Measurements from ENCODE around the gene EFNA2.
"Not testable (repeated sequence)": the region's sequence is repeated elsewhere in the genome, so short reads cannot be mapped to it uniquely, and the experiment has no call there.

Gene EFNA2

DNA sequence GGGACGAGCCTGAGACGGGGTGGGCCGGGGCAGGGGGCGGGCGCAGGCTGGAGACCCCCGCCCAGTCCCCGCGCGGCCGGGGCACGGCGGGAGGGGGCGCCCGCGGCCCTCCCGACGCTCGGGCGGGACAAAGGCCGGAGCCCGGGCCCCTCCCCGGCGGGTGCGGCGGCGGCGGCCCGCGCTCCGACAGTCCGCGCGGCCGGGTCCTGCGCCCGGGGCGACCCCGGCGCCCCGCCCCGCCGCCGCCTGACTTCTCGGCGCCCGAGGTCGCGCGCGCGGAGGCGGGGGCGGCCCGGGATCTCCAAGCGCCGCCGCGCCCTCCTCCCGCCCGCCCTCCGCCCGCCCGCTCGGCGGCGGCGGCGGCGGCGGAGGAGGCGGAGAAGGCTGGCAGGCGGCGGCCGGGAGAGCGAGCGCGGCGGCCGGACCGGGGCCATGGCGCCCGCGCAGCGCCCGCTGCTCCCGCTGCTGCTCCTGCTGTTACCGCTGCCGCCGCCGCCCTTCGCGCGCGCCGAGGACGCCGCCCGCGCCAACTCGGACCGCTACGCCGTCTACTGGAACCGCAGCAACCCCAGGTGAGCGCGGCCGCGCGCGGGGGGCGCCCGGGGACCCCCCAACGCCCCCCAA is at the start of gene EFNA2:
TSS of gene EFNA2 (plus strand) at position 137 of the 624 bp plus-strand sequence. CDS start at position 433, 296 bp downstream.
- DNase-seq, result no peak

DNA sequence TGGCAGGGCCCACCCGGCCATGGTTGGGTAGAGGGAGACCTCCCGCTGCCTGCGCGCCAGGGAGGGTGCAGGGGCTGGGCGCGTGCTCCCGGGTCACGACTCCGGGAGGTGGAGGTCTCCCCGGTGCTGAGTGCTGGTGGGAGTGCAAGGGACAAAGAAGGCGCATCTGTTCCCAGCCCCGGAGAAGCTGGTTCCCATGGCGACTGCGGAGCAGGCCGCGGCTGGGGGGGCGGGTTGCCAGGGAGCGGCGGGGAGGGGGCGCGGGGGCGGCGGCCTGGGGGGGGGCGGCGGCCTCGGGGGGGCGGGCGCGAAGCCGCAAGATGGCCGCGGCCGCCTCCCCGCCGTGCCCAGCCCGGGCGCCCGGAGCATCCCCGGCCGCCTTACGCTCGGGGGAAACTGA is 49.1 kb upstream of the EFNA2 start:
- no peak for DNase-seq

DNA sequence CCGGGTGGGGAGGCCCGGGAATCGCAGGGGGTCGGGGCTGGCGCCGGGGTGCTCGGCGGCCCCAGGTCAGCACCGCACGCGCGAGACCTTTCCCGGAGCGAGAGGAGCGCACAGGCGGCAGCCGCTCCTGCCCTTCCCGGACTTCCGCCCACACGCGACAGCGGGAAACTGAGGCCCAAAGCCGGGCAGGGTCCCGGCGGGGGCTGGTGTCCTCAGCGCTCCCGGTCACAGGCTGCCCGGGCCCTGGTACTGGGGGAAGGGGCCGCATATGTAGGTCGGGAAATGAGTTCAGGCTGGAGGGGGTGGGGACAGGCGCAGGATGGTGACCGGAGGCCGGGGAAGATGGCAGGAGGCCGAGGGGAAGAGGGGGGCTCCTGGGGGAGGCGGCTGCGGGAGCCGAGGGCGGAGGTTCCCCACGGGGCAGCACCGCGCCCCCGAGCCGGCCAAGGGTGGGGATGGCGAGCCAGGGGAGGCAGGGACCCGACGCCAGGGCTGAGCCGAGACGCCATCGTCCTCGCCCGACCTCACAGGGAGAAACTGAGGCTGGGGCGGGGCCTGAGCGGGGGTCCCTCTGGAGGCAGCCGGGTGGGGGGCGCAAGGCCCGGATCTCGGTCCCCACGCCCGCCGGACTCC is 48.5 kb upstream of the EFNA2 start:
- no peak for DNase-seq

DNA sequence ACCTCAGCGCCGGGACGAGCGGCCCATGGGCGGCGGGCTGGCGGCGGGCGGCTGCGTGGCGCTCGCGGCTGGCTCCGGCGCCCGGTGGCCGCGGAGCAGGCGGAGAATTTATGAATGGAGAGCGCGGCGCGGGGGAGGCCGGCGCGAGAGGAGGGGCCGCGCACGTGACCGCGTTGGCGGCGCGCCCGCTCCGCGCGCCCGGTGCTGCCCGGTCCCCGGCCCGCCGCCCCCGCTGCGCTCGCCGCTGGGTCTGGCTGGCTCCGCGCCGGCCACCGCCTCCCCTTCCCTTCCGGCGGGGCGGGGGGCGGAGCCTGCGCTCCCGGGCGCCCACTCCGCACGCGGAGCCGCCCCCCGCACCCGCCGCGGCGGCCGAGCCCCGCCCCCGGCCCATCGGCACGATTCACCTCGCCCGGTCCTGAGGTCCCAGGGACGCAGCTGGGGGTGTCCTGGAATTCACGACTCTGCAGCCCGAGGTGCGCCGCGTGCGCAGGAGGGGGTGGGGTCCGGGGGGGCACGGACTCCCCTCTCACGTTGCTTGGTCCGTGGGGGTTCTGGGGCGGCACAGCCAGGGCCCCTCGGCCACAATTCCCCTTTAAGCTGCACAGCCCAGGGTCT is 47.8 kb upstream of the EFNA2 start, which contains the start of gene CBARP:
TSS of gene CBARP (minus strand) at position 252 of the 615 bp plus-strand sequence. CDS start 1,905 bp downstream, outside the sequence.
- DNase-seq, result no peak

DNA sequence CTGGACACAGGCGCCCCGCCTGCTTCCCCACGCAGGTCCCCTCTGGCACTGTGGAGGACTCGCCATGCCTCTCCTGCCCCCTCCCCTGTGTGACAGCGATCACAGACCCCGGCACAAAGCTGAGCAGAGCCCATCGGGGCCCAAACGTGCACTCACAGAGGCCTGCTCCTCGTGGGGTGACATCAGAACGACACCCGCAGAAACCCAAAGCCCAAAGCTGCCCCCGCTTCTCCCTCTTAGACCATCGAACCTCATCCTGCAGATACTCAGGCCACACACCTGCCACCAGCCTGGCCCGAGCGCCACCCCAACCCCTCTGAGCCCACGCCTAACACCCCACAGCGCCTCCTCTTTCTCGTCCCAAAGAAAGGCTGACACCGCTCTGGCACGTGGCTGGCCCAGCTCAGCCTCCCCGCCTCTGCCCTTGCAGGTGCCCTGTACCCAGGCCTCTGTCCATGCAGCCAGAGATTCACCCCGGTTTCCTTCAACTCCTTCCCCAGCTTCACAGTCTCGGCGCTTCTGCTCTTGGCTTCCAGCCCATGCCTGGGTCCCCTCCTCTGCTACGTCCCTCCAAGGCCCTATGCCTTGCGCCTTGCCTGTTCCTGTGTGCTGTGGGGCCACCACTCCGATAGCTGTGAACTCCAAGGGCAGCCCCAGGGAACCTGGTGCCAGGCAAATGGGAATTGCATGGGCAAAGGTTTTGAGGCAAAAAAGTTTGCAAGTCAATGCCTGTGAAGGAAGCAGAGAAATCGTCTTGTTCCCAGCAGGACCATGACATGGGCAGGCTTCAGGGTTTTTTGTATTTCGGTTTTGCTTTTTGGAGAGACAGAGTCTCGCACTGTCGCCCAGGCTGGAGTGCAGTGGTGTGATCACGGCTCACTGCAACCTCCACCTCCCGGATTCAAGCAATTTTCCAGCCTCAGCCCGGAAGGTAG is 47.0 kb upstream of the EFNA2 start:
- DNase-seq, result no peak

DNA sequence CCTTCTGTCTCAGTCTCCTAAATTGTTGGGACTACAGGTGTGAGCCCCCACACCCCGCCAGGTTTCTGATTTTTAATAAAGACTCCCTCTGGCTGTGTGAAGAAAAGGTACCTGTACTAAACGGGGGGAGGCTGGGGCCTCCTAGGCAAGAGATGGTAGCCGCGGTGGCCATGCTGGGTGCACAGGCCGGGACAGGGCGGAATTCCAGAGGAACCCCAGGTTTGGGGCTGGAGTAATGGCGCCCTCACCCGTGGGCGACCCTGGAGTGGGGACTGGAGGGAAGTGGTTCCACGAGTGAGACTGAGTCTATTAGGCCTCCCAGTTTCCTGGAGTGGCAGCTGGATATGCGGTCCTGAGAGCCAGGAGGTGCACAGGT is 46.3 kb upstream of the EFNA2 start:
- DNase-seq, result no peak

DNA sequence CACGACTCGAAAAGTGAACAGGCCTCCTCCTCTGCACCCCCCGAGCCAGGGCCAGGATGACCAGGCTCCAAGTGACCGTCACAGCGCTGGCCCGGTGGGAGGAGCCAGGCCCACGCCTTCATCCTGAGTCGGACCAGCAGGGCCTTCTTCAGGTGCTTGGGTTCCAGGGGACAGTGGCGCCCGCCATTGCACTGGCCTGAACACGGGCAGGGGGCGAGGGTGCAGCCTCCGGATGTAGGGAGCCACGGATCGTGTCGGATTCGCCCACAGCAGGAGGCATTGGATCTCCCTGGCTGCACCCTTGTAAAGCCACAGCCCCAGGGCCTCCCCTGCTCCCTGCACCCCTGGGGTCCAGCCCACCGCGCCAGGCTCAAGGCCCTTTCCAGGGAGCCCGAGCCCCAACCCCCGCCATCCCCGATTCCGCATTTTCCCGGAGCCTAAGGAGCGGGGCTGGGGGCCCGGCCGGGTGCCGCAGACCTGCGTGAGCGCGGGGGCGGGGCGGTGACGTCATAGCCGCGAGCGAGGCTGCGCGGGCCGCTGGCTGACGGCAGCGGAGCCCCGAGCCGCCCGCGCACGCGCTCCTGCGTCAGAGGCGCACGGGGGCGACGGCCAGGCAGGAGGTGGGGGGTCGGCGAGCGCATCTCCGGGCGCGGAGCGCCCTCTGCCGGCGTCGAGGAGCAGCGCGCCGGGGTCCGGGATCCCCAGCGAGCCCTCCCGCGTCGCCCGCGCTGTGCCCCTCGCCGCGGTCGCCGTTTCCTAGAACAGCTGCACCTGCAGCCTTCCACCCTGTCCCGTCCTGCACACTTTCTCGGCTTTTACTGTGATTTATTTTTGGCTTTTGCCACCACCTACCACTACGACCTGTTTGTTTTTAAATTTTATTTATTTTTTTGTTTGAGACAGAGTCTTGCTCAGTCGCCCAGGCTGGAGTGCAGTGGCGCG is 45.6 kb upstream of the EFNA2 start:
- peak; percentile 86 for DNase-seq

DNA sequence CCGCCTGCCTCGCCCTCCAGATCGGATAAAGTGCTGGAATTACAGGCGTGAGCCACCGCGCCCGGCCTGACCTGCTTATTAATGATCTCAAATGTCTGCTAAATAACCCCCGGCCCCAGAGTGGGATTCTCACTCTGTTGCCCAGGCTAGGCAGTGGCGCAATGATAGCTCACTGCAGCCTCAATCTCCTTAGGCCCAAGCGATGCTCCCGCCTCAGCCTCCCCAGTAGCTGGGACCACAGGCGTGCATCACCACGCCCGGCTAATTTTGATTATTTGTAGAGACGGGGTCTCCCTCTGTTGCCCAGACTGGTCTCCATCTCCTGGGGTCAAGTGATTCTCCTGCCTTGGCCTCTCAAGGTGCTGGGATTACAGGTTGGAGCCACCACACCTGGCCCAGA is 44.7 kb upstream of the EFNA2 start:
- no peak for DNase-seq

DNA sequence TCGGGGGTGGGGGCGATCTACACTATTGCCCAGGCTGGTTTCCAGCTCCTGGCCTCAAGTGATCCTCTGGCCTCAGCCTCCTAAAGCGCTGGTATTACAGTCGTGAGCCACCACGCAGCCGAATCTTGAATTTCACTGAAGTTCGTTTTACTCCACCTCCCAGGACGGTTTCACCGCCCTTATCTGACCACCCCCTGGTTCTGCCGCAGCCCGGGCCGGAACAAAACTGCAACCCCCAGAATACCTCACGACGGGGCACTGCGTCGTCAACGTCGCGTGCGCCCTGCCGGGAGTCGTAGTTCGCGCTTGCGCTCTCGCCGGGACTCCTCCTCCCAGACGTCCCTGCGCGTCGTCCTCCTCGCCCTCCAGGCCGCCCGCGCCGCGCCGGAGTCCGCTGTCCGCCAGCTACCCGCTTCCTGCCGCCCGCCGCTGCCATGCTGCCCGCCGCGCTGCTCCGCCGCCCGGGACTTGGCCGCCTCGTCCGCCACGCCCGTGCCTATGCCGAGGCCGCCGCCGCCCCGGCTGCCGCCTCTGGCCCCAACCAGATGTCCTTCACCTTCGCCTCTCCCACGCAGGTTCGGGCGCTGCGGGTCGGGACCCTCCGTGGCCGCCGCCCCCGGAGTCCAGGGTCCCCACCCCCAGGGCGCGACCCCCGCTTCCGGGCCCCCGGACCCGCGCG is 44.1 kb upstream of the EFNA2 start, which contains the start of gene ATP5F1D:
TSS of gene ATP5F1D (plus strand) at position 335 of the 679 bp plus-strand sequence. CDS start at position 435, 100 bp downstream.
- DNase-seq, result peak; percentile 83

DNA sequence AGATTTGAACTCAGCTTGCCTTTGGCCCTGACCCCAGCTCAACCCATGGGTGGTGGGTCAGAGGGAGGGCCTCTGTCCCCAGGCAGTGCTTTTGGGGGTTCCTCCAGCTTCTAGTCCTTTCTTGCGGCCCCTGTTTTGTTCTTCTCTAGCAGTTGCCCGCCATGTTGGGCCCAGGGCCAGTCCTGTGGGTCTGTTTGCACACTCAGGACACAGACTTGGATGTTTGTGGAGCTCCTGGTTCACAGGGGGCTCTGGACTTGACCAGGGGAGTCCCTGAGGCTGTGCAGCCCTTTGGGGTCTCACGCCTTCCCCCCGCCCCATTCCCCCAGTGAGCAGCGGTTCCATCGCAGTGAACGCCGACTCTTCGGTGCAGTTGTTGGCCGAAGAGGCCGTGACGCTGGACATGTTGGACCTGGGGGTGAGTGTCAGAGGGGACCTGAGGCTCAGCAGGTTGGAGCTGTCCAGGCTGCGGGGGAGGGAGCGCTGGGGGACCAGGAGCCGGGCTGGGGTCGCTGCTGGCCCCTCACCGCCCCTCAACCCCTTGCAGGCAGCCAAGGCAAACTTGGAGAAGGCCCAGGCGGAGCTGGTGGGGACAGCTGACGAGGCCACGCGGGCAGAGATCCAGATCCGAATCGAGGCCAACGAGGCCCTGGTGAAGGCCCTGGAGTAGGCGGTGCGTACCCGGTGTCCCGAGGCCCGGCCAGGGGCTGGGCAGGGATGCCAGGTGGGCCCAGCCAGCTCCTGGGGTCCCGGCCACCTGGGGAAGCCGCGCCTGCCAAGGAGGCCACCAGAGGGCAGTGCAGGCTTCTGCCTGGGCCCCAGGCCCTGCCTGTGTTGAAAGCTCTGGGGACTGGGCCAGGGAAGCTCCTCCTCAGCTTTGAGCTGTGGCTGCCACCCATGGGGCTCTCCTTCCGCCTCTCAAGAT is 41.6 kb upstream of the EFNA2 start:
- peak; percentile 81 for DNase-seq

DNA sequence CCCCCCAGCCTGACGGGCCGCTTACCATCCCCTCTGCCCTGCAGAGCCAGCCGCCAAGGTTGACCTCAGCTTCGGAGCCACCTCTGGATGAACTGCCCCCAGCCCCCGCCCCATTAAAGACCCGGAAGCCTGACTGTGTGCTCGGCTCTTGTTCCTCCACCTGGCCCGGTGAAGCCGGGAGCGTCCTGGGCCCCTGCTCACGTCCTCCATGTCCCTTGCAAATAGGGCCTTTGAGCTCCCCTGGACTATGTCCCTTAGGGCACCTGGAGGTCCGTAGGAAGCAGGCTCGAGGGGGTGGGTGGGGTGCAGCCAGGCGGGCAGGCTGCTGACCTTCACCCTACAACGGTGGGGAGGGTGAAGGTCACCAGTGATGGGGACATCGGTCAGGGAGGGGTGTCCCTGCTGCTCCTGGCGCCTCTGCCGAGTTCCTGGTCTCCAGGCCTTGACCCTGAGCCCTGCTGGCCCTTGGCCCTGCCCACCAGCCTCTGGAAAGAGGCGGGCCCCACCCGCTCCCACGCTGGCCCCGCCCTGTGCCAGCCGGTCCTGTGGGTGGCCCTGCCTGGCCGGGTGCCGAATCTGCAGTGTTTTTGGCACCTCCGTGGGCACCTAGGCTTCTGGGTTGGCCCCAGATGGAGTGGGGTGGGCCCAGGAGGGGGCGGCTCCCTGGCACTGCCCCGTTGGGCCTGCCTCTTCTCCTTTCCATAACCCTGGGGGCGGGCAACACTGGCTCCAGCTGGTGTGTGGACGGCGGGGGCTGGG is 40.8 kb upstream of the EFNA2 start:
- DNase-seq, result no peak

DNA sequence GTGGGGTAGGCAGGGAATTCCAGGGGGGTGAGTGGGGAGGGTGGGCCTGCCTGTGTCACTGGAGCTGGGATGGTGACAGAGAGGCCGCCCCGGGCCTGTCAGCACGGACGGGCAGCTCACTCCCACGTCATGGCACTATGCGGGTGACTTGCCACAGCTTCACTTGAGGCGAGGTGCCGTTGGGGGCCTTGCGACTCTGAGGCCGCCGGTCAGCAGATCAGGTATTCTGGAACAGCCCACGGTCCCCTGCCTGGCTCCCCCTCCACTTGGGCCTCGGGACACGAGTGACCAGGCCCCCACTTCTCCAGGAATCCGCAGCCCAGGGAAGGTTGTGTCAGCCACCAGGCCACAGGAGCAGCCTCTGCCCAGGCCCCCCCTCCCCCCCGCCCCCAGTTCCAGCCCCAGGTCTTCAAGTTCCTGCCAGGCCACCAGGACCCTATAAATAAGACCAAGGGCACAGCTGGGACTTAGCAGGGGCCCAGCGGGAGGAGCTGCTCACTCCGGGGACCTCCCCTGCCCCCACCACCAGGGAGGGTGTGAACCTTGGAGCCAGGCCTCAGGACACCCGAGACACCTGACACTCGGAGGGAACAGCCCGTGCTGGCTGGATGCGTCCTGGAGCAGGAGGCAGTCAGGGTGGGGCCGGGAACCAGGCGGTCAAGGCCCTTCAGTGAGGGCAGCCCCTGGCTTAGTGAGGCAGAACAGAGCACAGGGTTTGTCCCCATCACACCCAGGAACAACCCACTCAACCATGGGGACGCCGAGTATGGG is 40.0 kb upstream of the EFNA2 start:
- DNase-seq, result no peak

DNA sequence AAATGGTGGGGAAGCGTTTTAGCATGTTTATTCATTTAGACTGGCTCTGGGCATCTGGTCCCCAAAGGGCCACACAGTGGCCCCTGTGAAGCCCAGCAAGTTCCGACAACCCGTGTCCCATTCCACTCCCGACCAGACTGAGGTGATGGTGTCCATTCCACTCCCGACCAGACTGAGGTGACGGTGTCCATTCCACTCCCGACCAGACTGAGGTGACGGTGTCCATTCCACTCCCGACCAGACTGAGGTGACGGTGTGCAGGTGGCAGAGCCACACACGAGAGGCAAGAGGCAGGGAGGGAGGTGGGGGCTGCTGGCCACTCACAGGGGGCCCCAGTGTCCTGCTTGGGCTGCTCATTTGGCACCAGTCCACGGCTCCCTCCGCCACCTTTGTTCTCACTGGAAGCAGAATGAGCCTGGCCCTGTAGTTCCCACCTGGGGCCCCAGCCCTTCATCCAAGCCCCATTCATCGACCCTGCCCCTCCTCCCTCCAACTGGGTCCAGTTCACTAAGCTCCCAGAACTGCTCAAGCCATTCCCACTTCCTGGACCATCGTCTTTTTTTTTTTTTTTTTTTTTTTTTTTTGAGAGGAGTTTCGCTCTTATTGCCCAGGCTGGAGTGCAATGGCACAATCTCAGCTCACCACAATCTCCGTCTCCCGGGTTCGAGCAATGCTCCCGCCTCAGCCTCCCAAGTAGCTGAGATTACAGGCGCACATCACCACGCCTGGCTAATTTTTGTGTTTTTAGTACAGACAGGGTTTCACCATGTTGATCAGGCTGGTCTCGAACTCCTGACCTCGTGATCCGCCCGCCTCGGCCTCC is 39.2 kb upstream of the EFNA2 start:
- DNase-seq, result not testable (repeated sequence)

DNA sequence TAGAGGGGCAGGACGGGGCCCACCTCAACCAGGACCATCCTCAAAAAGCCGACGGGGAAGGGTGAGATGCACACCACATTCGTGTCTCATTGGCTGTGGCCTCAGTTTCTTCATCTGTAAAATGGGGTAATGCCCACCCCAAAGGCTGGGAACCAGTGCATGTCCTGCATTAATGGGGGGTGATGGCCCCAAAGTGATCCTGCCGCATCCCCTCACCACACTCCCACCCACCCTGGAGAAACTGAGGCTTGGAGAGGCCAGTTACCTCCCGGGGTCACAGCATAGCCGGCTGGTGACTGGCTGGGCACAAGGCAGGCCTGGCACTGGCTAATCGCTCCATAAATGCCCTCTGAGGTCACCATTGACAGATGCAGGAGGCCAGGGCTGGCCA is 37.9 kb upstream of the EFNA2 start:
- no peak for DNase-seq

DNA sequence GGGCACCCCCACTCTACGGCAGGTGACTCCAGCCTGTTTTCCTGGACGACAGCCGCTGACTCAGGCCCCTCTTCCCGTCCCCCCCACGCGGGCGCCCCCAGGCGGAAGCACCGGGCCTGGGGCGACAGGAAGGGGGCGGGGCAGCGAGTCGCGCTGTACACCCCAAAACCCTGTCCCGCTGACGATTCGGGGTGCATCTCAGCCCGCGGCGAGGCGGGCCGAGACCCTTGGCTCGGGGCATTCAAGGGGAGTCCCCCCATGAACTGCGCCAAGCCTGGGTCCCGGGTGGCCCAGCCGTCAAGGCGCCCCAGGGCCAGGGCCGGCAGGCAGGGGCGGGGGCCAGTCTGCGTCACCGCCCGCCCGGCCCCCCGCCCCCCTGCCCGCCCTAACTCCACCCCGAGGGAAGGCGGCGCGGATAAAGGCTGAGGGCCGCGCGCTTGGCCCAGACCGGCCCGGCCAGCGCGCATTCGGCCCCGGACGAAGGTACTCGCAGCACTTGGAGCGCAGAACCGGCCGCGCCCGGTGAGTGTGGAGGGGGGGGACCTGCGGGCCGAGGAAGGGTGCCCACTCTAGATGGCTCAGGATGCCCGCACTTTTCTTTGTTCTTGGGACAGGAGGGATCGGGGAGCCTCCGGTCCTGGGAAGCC is 37.4 kb upstream of the EFNA2 start, which contains the start of gene MIDN:
TSS of gene MIDN (plus strand) at position 445 of the 647 bp plus-strand sequence. CDS start 1,714 bp downstream, outside the sequence.
- peak; percentile 56 for DNase-seq

DNA sequence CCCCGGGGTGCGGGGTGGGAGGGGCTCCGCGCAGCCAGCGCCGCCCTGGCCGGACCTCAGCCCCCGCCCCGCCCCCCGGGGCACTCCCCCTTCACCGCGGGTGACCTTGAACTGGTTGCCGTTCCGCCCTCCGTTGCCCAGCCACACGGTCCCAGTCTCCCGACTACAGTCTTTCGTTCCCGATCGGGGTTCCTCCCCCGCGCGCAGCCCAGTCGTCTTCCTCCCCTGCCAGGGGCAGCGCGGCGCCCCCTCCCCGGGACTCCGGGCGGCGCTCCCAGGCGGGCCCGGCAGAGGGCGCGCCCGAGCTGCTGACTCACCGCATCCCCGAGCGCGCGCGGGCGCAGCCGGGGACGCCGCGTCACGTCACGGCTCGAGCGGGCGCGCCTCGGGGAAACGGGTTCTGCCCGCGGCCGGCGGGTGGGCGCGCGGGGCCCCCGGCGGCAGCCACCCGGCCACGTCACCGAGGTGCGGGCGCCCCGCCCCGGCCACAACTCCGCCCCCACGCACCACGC is 36.8 kb upstream of the EFNA2 start:
- peak; percentile 80 for DNase-seq

Data from activated CD4-positive, alpha-beta T cell treated with anti-CD3 and anti-CD28 coated beads for 1 hour (primary cell).